Erythroblast (primary cell): ENCODE data around the gene AIG1.

Source experiments
- GATA1 ChIP-seq: IDR thresholded peaks from 2 replicates; pipeline ENCODE4 v1.6.1; 2011; ENCODE audit warnings: low read depth, mild to moderate bottlenecking, control low read depth, low read length, moderate library complexity
- POLR2A ChIP-seq: IDR thresholded peaks from 2 replicates; pipeline ENCODE4 v1.6.1; 2011; ENCODE audit warnings: mild to moderate bottlenecking, low read length

DNA sequence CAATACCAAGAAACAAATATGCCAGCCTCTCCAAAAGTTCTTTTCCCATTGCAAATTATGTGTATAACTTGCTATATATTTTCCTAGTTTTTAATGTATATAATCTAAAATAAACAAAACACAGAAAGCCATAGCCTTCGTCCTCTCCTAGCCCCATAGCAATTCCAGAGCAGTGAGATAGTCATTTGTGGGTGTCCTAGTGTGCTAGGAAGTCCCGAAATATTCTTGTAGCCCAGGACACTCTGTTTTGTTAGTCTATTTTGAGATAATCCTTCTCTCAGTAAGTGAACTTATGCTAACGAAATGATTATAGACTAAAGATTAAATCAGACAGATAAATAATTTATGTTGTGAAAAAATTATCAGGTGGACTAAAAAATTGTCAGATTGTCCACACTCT is 90.7 kb downstream of the AIG1 start:
- TF ChIP-seq POLR2A (no peak), GATA1 (no peak)
